HEK293 (cell line): ENCODE results near the gene RNF115.

Source experiments
- CTCF ChIA-PET: fragments of 350-600 bp; formaldehyde crosslinking; extraction: SDS; loops from one replicate; lab custom pipeline; 2021; ENCODE audit warnings: antibody characterized with exemption; lab: Yijun Ruan, JAX
- POLR2A ChIA-PET: fragments of 300-600 bp; formaldehyde crosslinking; extraction: SDS; loops from one replicate; lab custom pipeline; 2020; ENCODE audit warnings: antibody characterized with exemption, inconsistent platforms; lab: Yijun Ruan, JAX
- H3K27ac ChIP-seq: fragments of 200-500 bp; sonication (Bioruptor generic); 2 replicates; pipeline ENCODE4 v1.5.1; 2014; ENCODE audit warnings: low read depth, low read length, control low read depth, inconsistent platforms; ENCODE audit errors: extremely low read depth
- H3K36me3 ChIP-seq, 2 experiments: fragments of 200-500 bp in 1 of 2; sonication (Bioruptor generic) in 1 of 2; 1 replicate in 1 of 2; 2 replicates in 1 of 2; pipeline ENCODE4 v1.5.1; 2014 to 2017; ENCODE audit warnings: inconsistent platforms in 2 of 2, low read length in 2 of 2; ENCODE audit not compliant: control insufficient read depth in 2 of 2, insufficient read depth in 1 of 2
- H3K4me1 ChIP-seq: fragments of 200-500 bp; sonication (Bioruptor generic); 2 replicates; pipeline ENCODE4 v1.5.1; 2014; ENCODE audit warnings: mild to moderate bottlenecking, low read length, inconsistent platforms; ENCODE audit not compliant: control insufficient read depth, insufficient read depth
- H3K4me3 ChIP-seq: 2 replicates; pipeline ENCODE4 v1.5.1; 2011; ENCODE audit warnings: low read depth, mild to moderate bottlenecking, control low read depth, low read length, moderate library complexity
- H3K9me3 ChIP-seq: fragments of 200-500 bp; sonication (Bioruptor generic); 2 replicates; pipeline ENCODE4 v1.5.1; 2014; ENCODE audit warnings: low read depth, low read length, inconsistent platforms; ENCODE audit not compliant: control insufficient read depth, insufficient read depth
- CTCF ChIP-seq: fragments of 450-650 bp; formaldehyde crosslinking; IDR thresholded peaks from 2 replicates; pipeline ENCODE4 v1.5.1; 2016; ENCODE audit warnings: missing biosample characterization, missing genetic modification characterization
- OSR2 ChIP-seq: fragments of 450-650 bp; formaldehyde crosslinking; IDR thresholded peaks from 2 replicates; pipeline ENCODE4 v1.5.1; 2016; ENCODE audit warnings: missing biosample characterization, missing genetic modification characterization
- SALL2 ChIP-seq: fragments of 450-650 bp; formaldehyde crosslinking; IDR thresholded peaks from 2 replicates; pipeline ENCODE4 v1.5.0; 2017; ENCODE audit warnings: missing biosample characterization, mild to moderate bottlenecking, missing genetic modification characterization, borderline replicate concordance
- SP7 ChIP-seq: fragments of 450-650 bp; formaldehyde crosslinking; IDR thresholded peaks from 2 replicates; pipeline ENCODE4 v1.5.1; 2016; ENCODE audit warnings: missing biosample characterization, missing genetic modification characterization
- TCF7L2 ChIP-seq: IDR thresholded peaks from 2 replicates; pipeline ENCODE4 v1.6.1; 2011; ENCODE audit warnings: low read depth, mild to moderate bottlenecking, inconsistent platforms, low read length, moderate library complexity, borderline replicate concordance
- ZNF146 ChIP-seq: fragments of 450-650 bp; formaldehyde crosslinking; IDR thresholded peaks from 2 replicates; pipeline ENCODE4 v1.5.1; 2016; ENCODE audit warnings: missing biosample characterization, missing genetic modification characterization
- ZNF248 ChIP-seq: fragments of 450-650 bp; formaldehyde crosslinking; IDR thresholded peaks from 2 replicates; pipeline ENCODE4 v1.5.1; 2017; ENCODE audit warnings: missing biosample characterization, missing genetic modification characterization
- ZNF623 ChIP-seq: fragments of 450-650 bp; formaldehyde crosslinking; IDR thresholded peaks from 2 replicates; pipeline ENCODE4 v1.5.1; 2016; ENCODE audit warnings: missing biosample characterization, missing genetic modification characterization
- ZNF645 ChIP-seq: fragments of 450-650 bp; formaldehyde crosslinking; IDR thresholded peaks from 2 replicates; pipeline ENCODE4; 2016; ENCODE audit warnings: missing biosample characterization, missing genetic modification characterization
- ZNF692 ChIP-seq: fragments of 450-650 bp; formaldehyde crosslinking; IDR thresholded peaks from 2 replicates; pipeline ENCODE4 v1.5.1; 2016; ENCODE audit warnings: missing biosample characterization, missing genetic modification characterization
- ZSCAN5A ChIP-seq: fragments of 450-650 bp; formaldehyde crosslinking; IDR thresholded peaks from 2 replicates; pipeline ENCODE4 v1.5.1; 2016; ENCODE audit warnings: missing biosample characterization, missing genetic modification characterization
- ZXDB ChIP-seq: fragments of 450-650 bp; formaldehyde crosslinking; IDR thresholded peaks from 2 replicates; pipeline ENCODE4 v1.5.1; 2016; ENCODE audit warnings: missing biosample characterization, missing genetic modification characterization

RNF115 gene

GRCh38 chr1:145714524-145715111 lies 109.3 kb downstream of the RNF115 start:
- Histone ChIP-seq H3K4me3 (no peak overlapping the region), H3K36me3 (no peaks in the 10 kb centered on the region; a peak in 1 of 3 replicates), H3K27ac (no peak overlapping the region), H3K4me1 (no peaks in the 10 kb centered on the region), H3K9me3 (no peaks in the 10 kb centered on the region)
- POLR2A ChIA-PET = interaction anchor here (0.7 kb wide), 1 partner anchor 25 kb away, joined by 3 read pairs; no protein-coding TSS in a partner anchor
- TF ChIP-seq OSR2 (no peak), ZNF645 (tag by site-specific recombination) (no peak), CTCF (no peak), TCF7L2 (no peak), SALL2 (no peak), ZSCAN5A (tag by site-specific recombination) (no peak), ZNF692 (tag by site-specific recombination) (no peak), ZNF623 (tag by site-specific recombination) (no peak)
- CTCF ChIA-PET = interaction anchor here (0.9 kb wide), 1 partner anchor 131 kb away, joined by 3 read pairs; the partner anchor contains the start of gene NUDT17

- H3K27ac ChIP-seq = no peak overlapping the region
- POLR2A ChIA-PET = no interaction called here
- no peak overlapping the region for H3K4me3 ChIP-seq
Measured at GRCh38 chr1:145711213-145711651, 112.7 kb downstream of the RNF115 start.

GRCh38 chr1:145710291-145711027 lies 113.4 kb downstream of the RNF115 start:
- POLR2A ChIA-PET = no interaction called here
- TF ChIP-seq ZNF146 (tag by site-specific recombination) = peak; percentile 95
- TF ChIP-seq ZNF248 (tag by site-specific recombination) = no peak

More at GRCh38 chr1:145711213-145711651, 112.7 kb downstream of the RNF115 start:
- Histone ChIP-seq H3K36me3 (no peaks in the 10 kb centered on the region; a peak in 1 of 3 replicates), H3K4me1 (no peaks in the 10 kb centered on the region), H3K9me3 (no peaks in the 10 kb centered on the region)
- CTCF ChIA-PET = interaction anchor here (1.4 kb wide), 1 partner anchor 9 kb away, joined by 3 read pairs; no protein-coding TSS in a partner anchor
- TF ChIP-seq SP7 (tag by site-specific recombination) (no peak), ZXDB (no peak)

More at GRCh38 chr1:145710291-145711027, 113.4 kb downstream of the RNF115 start:
- CTCF ChIA-PET = interaction anchor here (1.1 to 1.4 kb wide), 2 partner anchors 10 kb away, joined by 3 read pairs; no protein-coding TSS in a partner anchor
- Histone ChIP-seq H3K4me3 (no peak overlapping the region), H3K4me1 (no peaks in the 10 kb centered on the region), H3K36me3 (no peaks in the 10 kb centered on the region; a peak in 1 of 3 replicates), H3K9me3 (no peaks in the 10 kb centered on the region), H3K27ac (no peak overlapping the region)
